T47D (cell line): ENCODE measurements around the gene EFL1.
"Not testable (repeated sequence)": the region's sequence is repeated elsewhere in the genome, so short reads cannot be mapped to it uniquely, and the experiment has no call there.

ENCODE experiments used
- DNase-seq, 2 experiments: peaks; one replicate each; pipeline versions ENCODE4 v3.0.0 to v3.0.0-alpha.2; 2011 to 2012; ENCODE audit warnings: low read depth in 1 of 2, low spot score in 1 of 2
- JUND ChIP-seq: IDR thresholded peaks from 2 replicates; pipeline ENCODE4 v1.6.1; 2012; ENCODE audit warnings: low read depth
- in situ Hi-C: cut with HindIII; loops from 2 replicates; pipeline ENCODE4 v1.10.0; 2016; ENCODE audit warnings: low sequenced_read_pairs, low pct_unique_long_range_greater_than_20kb

The EFL1 gene

DNA sequence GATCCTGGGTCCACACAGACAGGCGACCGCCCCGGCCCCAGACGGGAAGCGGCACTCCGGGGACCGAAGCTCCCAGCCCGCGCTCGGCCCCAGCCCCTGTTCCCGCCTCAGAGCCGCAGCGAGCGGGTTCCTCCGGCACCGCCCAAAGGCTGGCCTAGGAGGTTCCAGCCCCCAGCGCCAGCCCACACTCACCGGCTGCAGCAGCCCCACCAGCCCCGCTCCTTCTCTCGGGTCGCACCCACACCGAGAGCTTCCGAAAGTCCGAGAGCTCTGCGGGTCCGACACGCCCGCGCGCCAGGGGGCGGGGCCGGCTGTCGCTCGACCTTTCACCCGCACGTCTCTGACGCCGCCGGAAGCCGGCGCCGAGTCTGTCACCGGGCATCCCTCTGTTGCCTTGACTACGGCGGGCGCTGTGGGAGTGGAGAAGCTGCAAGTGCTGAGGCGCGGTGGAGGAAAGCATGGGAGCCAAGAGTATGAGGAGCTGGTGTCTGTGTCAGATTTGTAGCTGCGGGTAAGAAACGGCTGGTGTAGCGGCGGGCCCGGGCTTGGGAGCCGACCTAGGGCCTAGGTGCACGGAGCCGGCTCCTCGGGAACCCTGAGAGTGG, at the start of gene EFL1, which contains the start of gene SAXO2:
EFL1 (minus strand) TSS at position 313 of the 605 bp plus-strand sequence. CDS start 956 bp downstream, outside the sequence.
SAXO2 (plus strand) TSS at position 397 of the 605 bp plus-strand sequence; CDS start at position 459, 62 bp downstream.
- peak; percentile 80 to 88 for DNase-seq
- in situ Hi-C loops = no loop called here
- no peak for TF ChIP-seq JUND

DNA sequence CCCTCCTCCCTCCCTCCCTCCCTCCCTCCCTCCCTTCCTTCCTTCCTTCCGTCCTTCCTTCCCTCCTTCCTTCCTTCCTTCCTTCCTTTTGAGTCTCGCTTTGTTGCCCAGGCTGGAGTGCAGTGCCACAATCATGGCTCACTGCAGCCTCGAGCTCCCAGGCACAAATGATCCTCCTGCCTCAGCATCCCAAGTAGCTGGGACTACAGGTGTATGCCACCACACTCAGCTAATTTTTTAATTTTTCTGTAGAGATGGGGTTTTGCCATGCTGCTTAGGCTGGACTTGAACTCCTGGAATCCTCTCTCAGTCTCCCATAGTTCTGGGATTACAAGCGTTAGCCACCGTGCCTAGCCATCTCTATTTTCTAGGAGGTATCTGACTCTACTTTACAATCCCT, 48.8 kb upstream of the EFL1 start:
- in situ Hi-C loops, DNase-seq: not testable (repeated sequence)

DNA sequence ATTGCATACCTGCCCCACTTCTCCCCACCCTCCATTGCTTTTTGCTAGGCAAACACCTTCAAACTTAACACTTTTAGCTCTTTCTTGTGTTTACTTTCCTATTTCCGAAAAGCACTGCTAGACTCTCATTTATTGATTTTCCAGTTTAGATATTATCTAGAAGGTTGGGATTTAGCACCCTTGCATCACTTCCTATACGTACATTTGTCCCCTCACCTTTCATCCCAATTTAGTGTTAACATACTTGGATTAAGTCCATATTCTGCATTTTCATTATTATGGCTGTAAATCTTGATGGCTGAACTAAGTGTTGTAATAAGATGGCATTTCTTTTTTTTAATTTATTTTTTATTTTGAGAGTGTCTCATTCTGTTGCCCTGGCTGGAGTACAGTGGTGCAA, 47.3 kb upstream of the EFL1 start:
- in situ Hi-C loops = no loop called here
- TF ChIP-seq JUND = no peak
- DNase-seq = no peak

DNA sequence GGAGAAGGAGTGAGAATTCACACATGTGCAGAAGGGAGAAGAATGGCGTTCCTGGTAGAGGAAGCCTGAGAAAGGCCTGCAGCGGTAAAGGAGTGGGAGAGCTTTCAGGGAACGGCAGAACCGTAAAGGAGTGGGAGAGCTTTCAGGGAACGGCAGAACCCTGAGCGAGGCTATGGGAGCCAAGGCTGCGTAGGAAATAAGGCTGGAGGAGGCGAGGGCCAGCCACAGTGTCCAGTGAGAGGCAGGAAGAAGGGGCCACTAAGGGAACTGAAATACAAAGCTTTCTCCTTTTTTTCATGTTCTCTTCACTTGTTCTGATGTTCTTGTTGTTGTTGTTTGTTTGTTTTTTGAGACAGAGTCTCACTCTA, 45.2 kb upstream of the EFL1 start:
- in situ Hi-C loops = no loop called here

DNA sequence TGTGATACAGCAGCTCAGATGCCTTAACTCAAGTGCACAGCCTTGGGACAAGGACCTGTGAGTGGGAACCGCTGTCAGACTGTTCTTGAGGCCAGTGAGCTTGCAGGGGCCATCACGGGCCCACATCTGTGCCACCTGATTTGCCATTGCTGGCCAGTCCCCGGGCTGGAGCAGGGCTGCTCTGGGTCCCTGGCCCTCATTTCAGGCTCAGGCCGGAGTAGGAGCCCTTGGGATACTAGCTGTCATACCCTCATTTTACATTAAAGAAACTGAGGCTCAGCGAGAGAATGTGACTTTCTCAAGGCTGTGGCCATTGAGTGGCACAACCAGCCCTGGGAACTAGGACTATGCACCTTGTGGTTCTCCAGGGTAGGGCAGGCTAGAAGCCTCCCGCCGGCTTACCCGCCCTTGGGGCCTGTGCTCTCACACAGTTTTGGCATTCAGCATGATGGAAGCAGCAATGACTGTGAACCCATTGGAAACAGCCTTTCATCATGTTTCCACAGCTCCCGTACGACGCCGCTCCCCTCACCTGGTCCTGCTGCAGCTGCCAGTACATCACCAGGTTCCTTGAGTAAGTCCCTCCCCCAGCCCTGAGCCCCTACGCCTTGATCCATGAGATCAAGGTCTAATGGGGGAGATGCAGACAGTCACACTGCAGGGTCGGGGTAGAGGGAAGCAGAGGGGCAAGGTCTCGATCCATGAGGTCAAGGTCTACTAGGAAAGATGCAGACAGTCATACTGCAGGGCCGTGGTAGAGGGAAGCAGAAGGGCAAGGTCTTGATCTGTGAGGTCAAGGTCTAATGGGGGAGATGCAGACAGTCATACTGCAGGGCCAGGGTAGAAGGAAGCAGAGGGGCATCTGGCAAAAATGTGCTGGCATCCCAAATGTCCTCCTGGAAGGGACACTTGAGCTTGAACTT, 44.5 kb upstream of the EFL1 start:
- no peak for DNase-seq
- in situ Hi-C loops = no loop called here
- TF ChIP-seq JUND = no peak

More for the DNA sequence above, 45.2 kb upstream of the EFL1 start:
- TF ChIP-seq JUND = no peak
- DNase-seq = no peak

DNA sequence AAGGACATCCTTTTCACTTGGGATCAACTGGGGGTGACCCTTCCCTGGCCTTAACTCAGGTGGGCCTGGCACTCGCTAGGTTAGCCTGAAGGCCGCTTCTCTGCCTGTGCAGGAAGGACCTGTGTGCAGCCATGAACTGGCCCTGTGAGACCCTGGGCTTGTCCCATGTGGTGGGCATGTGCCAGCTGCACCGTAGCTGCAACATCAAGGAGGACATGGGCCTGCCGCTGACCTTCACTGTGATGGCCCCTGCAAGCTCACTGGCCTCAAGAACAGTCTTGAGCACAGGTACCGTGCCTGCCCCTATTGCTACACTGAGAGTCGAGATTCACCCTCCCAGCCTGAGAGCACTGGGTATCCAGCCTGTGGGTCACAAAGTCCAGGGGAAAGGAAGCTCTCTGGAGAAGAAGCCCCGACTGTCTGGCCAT, 43.1 kb upstream of the EFL1 start:
- in situ Hi-C loops = no loop called here
- TF ChIP-seq JUND = no peak
- DNase-seq = no peak

DNA sequence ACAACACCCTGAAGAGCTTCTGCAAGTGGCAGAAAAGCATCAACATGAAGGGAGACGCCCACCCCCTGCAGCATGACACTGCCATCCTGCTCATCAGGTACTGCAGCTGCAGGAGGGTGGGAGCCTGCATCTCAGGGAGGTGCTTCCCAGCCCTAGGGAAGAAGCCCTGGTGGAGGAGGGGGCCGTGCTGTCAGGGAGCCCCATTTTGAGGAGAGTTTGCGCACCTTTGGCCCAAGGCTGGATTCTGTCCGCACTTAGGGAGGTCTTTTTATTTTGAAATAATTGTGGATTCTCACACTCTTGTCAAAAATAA, 42.2 kb upstream of the EFL1 start:
- in situ Hi-C loops = no loop called here
- DNase-seq = no peak

DNA sequence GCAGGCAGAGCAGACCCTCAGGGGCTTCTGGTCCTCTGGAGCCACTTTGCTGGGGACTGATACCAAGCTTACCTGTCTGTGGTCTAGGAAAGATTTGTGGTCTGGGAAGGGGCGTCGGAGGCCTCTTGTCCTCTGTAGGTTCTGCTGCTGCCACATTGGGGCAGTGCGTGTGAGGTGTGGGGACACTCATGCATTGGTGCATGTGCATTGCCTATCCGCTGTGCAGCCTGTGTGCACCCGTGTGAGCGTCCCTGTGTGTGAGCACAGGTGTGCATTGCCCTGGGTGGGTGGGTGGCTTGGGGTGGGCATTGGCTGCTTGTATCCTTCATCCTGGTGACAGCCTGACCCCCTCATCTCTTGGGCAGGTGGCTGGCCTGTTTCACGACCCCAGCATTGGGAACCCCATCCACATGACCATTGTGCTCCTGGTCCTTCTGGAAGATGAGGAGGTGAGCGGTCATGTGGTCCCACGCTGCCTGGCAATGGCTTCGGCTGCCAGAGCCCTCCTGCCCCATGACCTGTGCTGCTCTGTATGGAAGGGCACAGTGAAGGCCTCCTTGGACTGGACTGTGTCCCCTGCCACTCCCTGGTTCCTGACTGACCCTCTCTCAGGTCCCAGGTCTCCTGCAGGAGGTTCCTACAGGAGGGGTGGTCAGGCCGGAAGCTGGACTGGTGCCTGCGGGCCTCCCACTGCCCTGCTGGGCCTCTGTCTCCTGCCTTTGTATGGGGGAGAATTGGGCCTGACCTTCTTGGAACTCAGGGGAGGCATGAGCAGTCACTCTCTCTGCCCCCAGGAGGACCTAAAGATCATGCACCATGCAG, 41.6 kb upstream of the EFL1 start:
- in situ Hi-C loops = no loop called here
- no peak for DNase-seq
- TF ChIP-seq JUND = no peak

More for the DNA sequence above, 42.2 kb upstream of the EFL1 start:
- TF ChIP-seq JUND = no peak

DNA sequence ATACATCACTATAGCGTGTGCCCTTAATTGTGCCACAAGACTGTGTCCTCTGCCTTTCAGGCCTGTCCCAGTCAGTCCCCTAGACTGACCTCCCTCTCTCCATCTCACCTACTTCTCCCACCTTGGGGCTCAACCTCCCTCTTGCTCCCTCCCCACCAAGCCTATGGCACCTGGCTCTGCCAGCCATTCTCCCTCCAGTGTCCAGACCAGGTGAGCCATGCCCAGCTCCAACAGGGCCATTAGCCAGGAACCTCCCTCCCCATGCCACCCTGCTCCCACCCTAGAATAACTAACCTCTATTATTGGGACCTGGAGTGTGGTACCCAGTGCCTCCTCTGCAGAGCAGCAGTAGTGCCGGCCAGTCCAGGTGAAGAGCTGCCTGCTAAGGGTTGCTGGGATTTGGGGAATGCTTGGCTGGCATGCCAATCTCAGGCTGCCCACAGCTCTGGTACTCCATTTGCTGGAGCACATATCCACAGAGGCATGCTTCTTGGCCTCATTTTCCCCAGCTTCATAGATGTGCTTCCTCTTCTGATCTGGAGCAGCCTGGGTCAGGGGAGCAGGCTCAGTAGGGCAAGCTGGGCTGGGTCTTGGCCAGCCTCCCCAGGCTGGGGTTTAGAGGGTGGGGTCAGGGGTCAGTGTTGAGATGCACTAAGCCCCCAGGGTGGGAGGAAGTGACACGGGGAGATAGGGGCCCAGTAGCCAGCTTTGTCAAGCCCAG, 38.9 kb upstream of the EFL1 start:
- in situ Hi-C loops = no loop called here
- DNase-seq = no peak
- TF ChIP-seq JUND = no peak

DNA sequence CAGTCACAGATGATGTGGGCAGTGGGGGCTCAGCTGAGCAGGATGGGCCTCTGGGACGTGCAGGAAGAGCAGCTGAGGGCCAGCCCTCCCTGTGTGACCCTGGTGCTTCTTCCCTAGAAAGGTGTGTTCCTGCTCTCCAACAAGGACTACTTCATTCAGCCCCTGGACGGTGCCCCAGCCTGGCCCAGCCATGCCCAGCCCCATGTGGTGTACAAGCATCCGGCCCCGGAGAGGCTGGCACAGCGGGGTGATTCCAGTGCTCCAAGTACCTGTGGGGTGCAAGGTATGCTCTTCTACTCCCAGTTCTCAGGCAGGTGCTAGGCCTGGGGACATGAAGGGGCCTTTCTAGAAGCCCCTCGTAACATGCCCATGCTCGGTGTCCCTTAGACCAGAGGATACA, 38.3 kb upstream of the EFL1 start:
- no peak for TF ChIP-seq JUND
- DNase-seq = no peak
- in situ Hi-C loops = no loop called here

DNA sequence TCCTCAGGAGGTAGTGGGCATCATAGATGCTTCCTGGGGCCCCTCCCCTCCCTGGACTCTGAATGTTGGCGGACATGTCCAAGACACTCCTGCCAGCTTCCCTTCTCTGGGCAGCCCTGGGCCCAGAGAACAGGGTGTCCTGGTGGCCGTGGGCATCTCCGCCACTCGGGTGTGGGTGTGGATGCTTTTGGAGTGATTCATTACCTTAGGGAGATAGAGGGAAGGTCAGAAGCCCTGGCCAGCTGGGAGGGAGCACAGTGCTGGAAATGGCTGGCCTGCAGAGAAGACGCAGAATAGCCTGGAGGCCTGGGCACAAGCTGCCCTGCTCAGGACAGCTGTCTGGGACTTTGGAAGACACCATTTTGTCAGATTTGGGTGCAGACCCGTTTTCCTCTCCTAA, 37.8 kb upstream of the EFL1 start:
- in situ Hi-C loops, DNase-seq: not testable (repeated sequence)

DNA sequence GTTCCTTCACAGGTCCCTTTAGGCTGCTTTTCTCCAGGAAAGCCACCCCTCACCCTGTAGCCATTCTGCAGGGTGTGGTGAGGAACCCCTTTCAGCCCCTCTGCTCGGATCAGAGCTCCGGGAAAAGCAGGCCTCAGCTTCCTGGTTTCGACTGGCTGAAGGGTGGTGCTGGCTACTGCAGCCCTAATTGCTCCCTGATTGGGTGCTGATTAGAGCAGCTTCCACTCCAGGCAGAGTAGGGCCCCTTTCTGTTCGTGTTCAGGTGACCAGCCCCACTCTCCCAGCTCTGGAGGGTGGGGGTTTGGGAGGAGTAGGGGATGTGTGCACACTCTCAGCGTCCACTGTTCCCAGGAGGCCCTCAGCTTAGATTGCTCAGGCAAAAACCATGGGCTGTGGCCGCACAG, 37.0 kb upstream of the EFL1 start:
- DNase-seq, in situ Hi-C loops: not testable (repeated sequence)
